Peyer's patch (tissue), 4 donors: ENCODE data around the gene CAND2.

Experiments
- POLR2A ChIP-seq, 2 donors: fragments of 450-650 bp; IDR thresholded peaks; one replicate each; pipeline ENCODE4 v1.5.1; 2017; ENCODE audit warnings: antibody characterized with exemption in 2 of 2, mild to moderate bottlenecking in 2 of 2, moderate library complexity in 2 of 2
- TF ChIP-seq, protein P1 (sequence below), 6 experiments: fragments of 450-650 bp in 4 of 6; fragments of 200-600 bp in 2 of 6; sonication (generic) in 1 of 6; IDR thresholded peaks; one replicate each; pipeline ENCODE4 v1.5.1; 2017 to 2019; ENCODE audit warnings: antibody characterized with exemption in 6 of 6, mild to moderate bottlenecking in 3 of 6, moderate library complexity in 1 of 6

DNA sequence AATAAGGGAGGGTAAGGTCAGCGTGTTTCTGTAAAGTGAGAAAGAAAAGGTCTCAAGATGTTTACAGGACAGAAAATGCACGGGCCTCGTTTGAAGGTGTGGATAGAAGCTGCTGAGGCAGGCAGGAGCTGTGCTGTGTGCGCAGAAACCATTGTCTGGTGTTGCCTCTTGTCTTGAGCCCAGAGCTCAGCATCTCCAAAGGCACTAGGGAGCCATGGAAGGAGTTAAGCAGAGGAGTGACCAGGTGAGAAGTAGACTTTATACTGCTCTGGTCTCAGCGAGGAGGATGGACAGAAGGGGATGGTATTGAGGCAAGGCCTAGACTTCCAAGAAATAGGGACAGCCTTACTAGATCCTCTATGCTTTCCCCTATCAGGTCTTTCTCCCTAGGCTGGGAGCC lies 13.0 kb downstream of the CAND2 start:
- TF ChIP-seq, protein P1, sequence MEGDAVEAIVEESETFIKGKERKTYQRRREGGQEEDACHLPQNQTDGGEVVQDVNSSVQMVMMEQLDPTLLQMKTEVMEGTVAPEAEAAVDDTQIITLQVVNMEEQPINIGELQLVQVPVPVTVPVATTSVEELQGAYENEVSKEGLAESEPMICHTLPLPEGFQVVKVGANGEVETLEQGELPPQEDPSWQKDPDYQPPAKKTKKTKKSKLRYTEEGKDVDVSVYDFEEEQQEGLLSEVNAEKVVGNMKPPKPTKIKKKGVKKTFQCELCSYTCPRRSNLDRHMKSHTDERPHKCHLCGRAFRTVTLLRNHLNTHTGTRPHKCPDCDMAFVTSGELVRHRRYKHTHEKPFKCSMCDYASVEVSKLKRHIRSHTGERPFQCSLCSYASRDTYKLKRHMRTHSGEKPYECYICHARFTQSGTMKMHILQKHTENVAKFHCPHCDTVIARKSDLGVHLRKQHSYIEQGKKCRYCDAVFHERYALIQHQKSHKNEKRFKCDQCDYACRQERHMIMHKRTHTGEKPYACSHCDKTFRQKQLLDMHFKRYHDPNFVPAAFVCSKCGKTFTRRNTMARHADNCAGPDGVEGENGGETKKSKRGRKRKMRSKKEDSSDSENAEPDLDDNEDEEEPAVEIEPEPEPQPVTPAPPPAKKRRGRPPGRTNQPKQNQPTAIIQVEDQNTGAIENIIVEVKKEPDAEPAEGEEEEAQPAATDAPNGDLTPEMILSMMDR (IDR thresholded peaks at IDR 0.05) = no peak
- TF ChIP-seq POLR2A (IDR thresholded peaks at IDR 0.05) = no peak
